Suprapubic skin (tissue), 4 donors: Measurements from ENCODE around the gene KHDC4. TPM values are rescaled to one million over a fixed set of nuclear protein-coding genes. Genes with fewer than 3 reads are reported as not detected.

Experiments
- DNase-seq, 2 donors: peaks; one replicate each; pipeline ENCODE4 v3.0.0-alpha.2; 2019; ENCODE audit warnings: low spot score in 2 of 2
- H3K27ac ChIP-seq: fragments of 200-600 bp; sonication (generic); one replicate; pipeline ENCODE4 v1.5.1; 2019
- H3K27me3 ChIP-seq: fragments of 200-600 bp; sonication (generic); one replicate; pipeline ENCODE4 v1.5.1; 2019
- H3K36me3 ChIP-seq: fragments of 200-600 bp; sonication (generic); one replicate; pipeline ENCODE4 v1.5.1; 2019
- H3K4me1 ChIP-seq: fragments of 200-600 bp; sonication (generic); one replicate; pipeline ENCODE4 v1.5.1; 2019
- H3K4me3 ChIP-seq: fragments of 200-600 bp; sonication (generic); one replicate; pipeline ENCODE4 v1.5.1; 2019; ENCODE audit warnings: mild to moderate bottlenecking
- H3K9me3 ChIP-seq: fragments of 200-600 bp; sonication (generic); one replicate; pipeline ENCODE4 v1.5.1; 2019
- EP300 ChIP-seq: sonication (generic); formaldehyde crosslinking; IDR thresholded peaks from one replicate; pipeline ENCODE4 v1.6.1; 2017; ENCODE audit warnings: antibody characterized with exemption
- POLR2A ChIP-seq, 2 donors: fragments of 450-650 bp; IDR thresholded peaks; one replicate each; pipeline ENCODE4 v1.6.1; 2017; ENCODE audit warnings: antibody characterized with exemption in 2 of 2, mild to moderate bottlenecking in 2 of 2, moderate library complexity in 2 of 2
- POLR2AphosphoS5 ChIP-seq, 3 donors: sonication (generic); formaldehyde crosslinking; IDR thresholded peaks; one replicate each; pipeline ENCODE4 v1.6.1; 2017; ENCODE audit warnings: antibody characterized with exemption in 3 of 3
- WGBS: methylation state at CpG from one replicate; pipeline ENCODE4 v1.1.5; 2018; 5-methylcytosine and 5-hydroxymethylcytosine counted together
- total RNA-seq, 4 donors: library from RNA; depleted of rRNA; stranded (reverse); fragments of >200 nt; gene quantifications; one replicate each; pipeline ENCODE4 v1.1.0, GENCODE V29; 2016
- TF ChIP-seq, protein P1 (sequence below), 2 donors: fragments of 200-600 bp in 1 of 2; fragments of 450-650 bp in 1 of 2; sonication (generic) in 1 of 2; IDR thresholded peaks; one replicate each; pipeline ENCODE4 v1.5.1; 2016 to 2019; ENCODE audit warnings: antibody characterized with exemption in 2 of 2, mild to moderate bottlenecking in 1 of 2, moderate library complexity in 1 of 2

The KHDC4 gene
- total RNA-seq = 100 to 1,000 TPM in 1 of 4 donors, 10 to 100 TPM in 3; 33.6 to 116 (median 50.3) TPM

DNA sequence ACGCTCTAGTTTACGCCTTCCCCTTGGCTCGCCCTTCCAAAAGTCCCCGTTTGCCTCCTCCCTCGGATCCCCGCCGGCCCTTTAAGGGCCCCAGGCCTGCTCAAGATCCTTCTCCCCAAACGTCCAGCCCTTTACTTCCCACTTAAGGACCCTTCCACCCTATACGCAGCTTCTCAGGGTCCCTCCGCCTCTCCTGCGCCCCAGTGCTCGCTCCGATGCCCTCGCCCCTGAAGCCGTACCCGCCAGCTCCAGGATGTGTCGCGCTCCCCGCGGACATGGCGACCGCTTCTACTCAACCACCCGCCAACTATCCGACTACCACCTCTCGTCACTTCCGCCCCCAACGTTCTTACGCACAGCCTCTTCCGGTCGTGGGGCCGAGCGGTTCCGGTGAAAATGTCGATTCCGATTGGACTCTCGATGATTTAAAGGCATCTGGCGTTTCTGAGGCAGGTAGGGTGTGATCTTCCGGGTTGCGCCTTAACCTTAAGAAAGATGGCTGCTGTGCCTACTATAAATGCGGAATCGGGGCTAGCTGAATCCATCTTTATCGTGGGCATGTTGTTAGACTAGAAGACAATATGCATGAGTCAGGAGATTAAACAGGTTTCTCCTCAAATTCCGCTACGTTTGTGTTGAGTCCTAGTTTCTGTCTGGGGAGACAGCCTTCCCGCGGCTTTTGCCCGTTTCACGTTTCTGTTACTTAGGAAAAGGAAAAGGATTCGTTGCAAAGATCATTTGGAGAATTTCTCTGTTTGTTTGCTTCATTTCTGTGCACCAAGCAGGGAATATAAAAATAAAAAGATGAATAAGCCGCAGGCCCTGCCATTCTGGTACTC lies at the start of gene KHDC4:
Gene KHDC4 (minus strand): TSS at position 317 of the 839 bp plus-strand sequence. CDS start 40 bp downstream, at position 277.
- H3K4me1 ChIP-seq = peaks cover 49% of the 10 kb centered on the region
- peak; percentile 97 to 98 for DNase-seq
- H3K4me3 ChIP-seq = peak within 1 kb of the TSS; percentile 70
- no peak for TF ChIP-seq EP300
- peak; percentile 92 to 98 for TF ChIP-seq POLR2A (IDR thresholded peaks at IDR 0.05)
- peak; percentile 94 to 100 (median 98) for TF ChIP-seq POLR2AphosphoS5 (IDR thresholded peaks at IDR 0.05)
- H3K27ac ChIP-seq = peak within 1 kb of the TSS; percentile 92
- 1% methylated on average over 45 of the region's 50 CpGs for WGBS
- H3K9me3 ChIP-seq = no peaks in the 10 kb centered on the region
- no peaks in the 10 kb centered on the region for H3K27me3 ChIP-seq
- peaks cover 17% of the 10 kb centered on the region for H3K36me3 ChIP-seq

DNA sequence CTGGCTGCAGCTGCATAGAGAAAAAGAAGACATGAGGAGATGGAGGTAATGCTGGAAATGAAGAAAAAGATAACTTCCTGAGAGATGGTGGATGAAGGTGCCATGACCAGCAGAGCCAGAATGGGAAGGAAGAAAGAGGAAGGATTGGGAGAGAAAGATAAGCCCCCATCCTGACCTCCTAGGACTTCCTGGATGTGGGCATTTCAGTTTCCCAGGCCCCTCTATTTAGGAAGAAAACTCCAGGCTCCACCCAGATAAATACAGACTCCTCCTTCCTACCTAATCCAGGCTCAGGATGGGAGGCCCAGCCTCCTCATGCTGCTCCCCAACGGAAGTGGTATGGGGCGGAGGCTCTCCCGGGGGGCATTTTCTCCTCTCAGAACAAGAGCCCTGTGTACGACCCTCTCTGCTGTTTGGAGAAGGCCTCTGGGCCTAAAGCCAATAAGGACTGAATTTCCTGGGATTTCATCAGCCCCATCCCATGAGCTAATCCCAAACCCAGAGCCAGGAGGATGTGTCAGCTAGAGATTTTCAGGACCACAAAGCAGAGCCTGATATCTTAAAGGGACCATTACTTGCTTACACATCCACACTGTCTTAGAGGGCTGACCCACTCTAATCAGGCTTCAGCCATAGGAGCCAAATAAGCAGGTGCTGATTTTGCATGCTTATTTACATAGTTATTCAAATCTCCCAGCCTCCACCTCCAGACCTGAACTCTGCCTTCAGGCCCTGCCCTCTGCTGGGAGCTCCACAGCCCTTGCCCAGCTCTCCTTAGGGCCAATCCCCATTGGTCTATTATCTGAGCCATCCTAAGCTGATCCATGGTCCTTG lies 49.2 kb upstream of the KHDC4 start:
- Histone ChIP-seq H3K4me3 (no peak overlapping the region), H3K27me3 (no peaks in the 10 kb centered on the region), H3K9me3 (no peaks in the 10 kb centered on the region), H3K4me1 (peaks cover 45% of the 10 kb centered on the region), H3K27ac (peak overlapping the region; percentile 89), H3K36me3 (no peaks in the 10 kb centered on the region)
- DNase-seq = no peak
- WGBS = 43% methylated on average over 2 of the region's 4 CpGs
- TF ChIP-seq POLR2AphosphoS5 (IDR thresholded peaks at IDR 0.05) = no peak
- TF ChIP-seq EP300 = no peak
- no peak for TF ChIP-seq POLR2A (IDR thresholded peaks at IDR 0.05)
- TF ChIP-seq, protein P1, sequence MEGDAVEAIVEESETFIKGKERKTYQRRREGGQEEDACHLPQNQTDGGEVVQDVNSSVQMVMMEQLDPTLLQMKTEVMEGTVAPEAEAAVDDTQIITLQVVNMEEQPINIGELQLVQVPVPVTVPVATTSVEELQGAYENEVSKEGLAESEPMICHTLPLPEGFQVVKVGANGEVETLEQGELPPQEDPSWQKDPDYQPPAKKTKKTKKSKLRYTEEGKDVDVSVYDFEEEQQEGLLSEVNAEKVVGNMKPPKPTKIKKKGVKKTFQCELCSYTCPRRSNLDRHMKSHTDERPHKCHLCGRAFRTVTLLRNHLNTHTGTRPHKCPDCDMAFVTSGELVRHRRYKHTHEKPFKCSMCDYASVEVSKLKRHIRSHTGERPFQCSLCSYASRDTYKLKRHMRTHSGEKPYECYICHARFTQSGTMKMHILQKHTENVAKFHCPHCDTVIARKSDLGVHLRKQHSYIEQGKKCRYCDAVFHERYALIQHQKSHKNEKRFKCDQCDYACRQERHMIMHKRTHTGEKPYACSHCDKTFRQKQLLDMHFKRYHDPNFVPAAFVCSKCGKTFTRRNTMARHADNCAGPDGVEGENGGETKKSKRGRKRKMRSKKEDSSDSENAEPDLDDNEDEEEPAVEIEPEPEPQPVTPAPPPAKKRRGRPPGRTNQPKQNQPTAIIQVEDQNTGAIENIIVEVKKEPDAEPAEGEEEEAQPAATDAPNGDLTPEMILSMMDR (IDR thresholded peaks at IDR 0.05) = no peak

DNA sequence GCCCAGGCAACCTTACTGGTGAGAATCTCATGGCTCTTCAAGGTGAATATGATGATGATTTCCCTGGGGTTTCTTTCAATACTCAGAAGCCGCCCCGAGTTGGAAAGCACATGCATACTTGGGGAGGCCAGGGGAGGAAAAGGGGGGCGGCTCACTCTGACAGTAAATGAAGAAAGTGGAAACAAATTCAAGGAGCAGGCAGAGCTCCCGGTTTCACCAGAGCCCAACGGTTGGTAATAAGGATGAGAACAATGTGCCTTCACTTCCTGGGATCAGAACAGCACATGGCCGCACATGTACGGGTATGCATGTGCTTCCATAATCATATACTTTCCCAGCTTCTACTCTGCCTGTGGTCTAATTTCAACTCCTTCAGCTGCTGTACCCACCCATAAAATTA lies 47.9 kb upstream of the KHDC4 start:
- TF ChIP-seq POLR2AphosphoS5 (IDR thresholded peaks at IDR 0.05) (no peak), POLR2A (IDR thresholded peaks at IDR 0.05) (no peak), EP300 (no peak)
- TF ChIP-seq, protein P1 (IDR thresholded peaks at IDR 0.05) = no peak
- no peaks in the 10 kb centered on the region for H3K27me3 ChIP-seq
- H3K4me1 ChIP-seq = peaks cover 46% of the 10 kb centered on the region
- no peak overlapping the region for H3K4me3 ChIP-seq
- 62% methylated on average over 7 of the region's 7 CpGs for WGBS
- no peaks in the 10 kb centered on the region for H3K36me3 ChIP-seq
- no peaks in the 10 kb centered on the region for H3K9me3 ChIP-seq
- DNase-seq = no peak
- H3K27ac ChIP-seq = peak overlapping the region; percentile 89

DNA sequence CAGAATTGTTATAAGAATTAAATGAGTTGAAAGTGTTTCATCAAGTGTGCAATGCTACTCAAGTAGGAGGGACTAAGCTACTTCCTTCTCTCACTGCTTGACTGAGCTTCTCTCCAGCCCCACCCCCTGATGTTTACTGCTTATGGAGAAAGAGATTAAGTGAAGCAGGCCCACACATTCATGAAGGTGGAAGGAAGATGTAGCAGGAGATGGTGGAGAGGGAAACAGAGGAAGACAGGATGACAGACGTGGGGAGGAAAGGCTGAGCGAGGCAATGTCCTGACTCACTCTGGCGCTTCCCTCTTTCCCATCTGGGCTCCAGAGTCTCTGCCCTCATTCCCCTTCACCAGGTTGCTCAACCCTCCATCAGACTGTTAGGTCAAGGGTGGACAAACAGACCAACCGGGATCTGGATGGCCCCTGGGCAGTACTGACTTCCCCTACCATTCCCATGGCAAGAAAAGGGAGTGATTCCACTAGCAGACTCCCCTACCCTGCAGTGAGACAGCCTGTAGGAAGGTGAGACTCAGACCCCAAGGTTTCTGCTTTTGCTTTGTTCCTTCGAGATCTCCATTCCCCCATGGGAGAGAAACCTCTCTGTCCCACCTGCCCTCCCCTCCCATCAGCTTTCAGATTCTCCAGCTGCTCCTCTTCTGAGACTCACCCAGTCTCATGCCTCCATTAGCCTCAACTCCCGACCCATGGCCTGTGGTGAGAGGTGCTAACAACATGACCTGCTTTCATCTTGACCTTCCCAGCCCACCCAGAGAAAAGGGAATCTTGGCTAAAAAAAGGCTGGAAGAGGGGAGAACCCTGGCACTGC lies 47.3 kb upstream of the KHDC4 start:
- peaks cover 53% of the 10 kb centered on the region for H3K4me1 ChIP-seq
- no peak for TF ChIP-seq POLR2A (IDR thresholded peaks at IDR 0.05)
- no peak for TF ChIP-seq POLR2AphosphoS5 (IDR thresholded peaks at IDR 0.05)
- TF ChIP-seq, protein P1 (IDR thresholded peaks at IDR 0.05) = no peak
- TF ChIP-seq EP300 = no peak
- H3K4me3 ChIP-seq = no peak overlapping the region
- 64% methylated on average over 6 of the region's 6 CpGs for WGBS
- H3K27ac ChIP-seq = peak overlapping the region; percentile 89
- H3K27me3 ChIP-seq = no peaks in the 10 kb centered on the region
- no peak for DNase-seq
- H3K36me3 ChIP-seq = no peaks in the 10 kb centered on the region
- no peaks in the 10 kb centered on the region for H3K9me3 ChIP-seq
